Ascending aorta (tissue), 2 donors: ENCODE measurements around the gene ETV1. TPM values are rescaled to one million over a fixed set of nuclear protein-coding genes. Genes with fewer than 3 reads are reported as not detected.

ENCODE experiments used
- DNase-seq, 2 donors: peaks; one replicate each; pipeline ENCODE4 v3.0.0-alpha.2; 2019; ENCODE audit warnings: low spot score in 2 of 2
- H3K27ac ChIP-seq, 2 donors: fragments of 200-600 bp; sonication (generic); one replicate each; pipeline ENCODE4 v1.5.1; 2016 to 2017; ENCODE audit warnings: mild to moderate bottlenecking in 1 of 2
- H3K27me3 ChIP-seq: fragments of 200-600 bp; sonication (generic); one replicate; pipeline ENCODE4 v1.5.1; 2017
- H3K36me3 ChIP-seq, 2 donors: fragments of 200-600 bp; sonication (generic); one replicate each; pipeline ENCODE4 v1.5.1; 2016
- H3K4me1 ChIP-seq, 2 donors: fragments of 200-600 bp; sonication (generic); one replicate each; pipeline ENCODE4 v1.5.1; 2016 to 2017; ENCODE audit warnings: mild to moderate bottlenecking in 1 of 2
- H3K4me3 ChIP-seq, 2 donors: fragments of 200-600 bp; sonication (generic); one replicate each; pipeline ENCODE4 v1.5.1; 2016 to 2017; ENCODE audit warnings: mild to moderate bottlenecking in 1 of 2
- H3K9me3 ChIP-seq, 2 donors: fragments of 200-600 bp; sonication (generic); one replicate each; pipeline ENCODE4 v1.5.1; 2016
- CTCF ChIP-seq, 3 experiments: fragments of 200-600 bp in 2 of 3; fragments of 450-650 bp in 1 of 3; sonication (generic) in 2 of 3; IDR thresholded peaks; one replicate each; pipeline ENCODE4 v1.5.1; 2016 to 2019; ENCODE audit warnings: antibody characterized with exemption in 3 of 3, mild to moderate bottlenecking in 1 of 3, moderate library complexity in 1 of 3
- intact Hi-C: fragments of 100-400 bp; cut with DNase I; formaldehyde crosslinking; loops from one replicate; pipeline ENCODE4 v1.15.1; 2023
- total RNA-seq: library from RNA; depleted of rRNA; stranded (reverse); fragments of >200 nt; gene quantifications from one replicate; pipeline ENCODE4 v1.1.0, GENCODE V29; 2016

ETV1 gene
- total RNA-seq, 1 donor from 2014 or later, result 5.3 TPM

GRCh38 chr7:13904689-13905088, 84.8 kb downstream of the ETV1 start:
- H3K27ac ChIP-seq, result no peak overlapping the region
- intact Hi-C loops, result no loop called here
- DNase-seq, result no peak
- no peaks in the 10 kb centered on the region for H3K27me3 ChIP-seq
- no peaks in the 10 kb centered on the region for H3K9me3 ChIP-seq
- H3K4me1 ChIP-seq, result no peaks in the 10 kb centered on the region
- no peak overlapping the region for H3K4me3 ChIP-seq
- TF ChIP-seq CTCF (IDR thresholded peaks at IDR 0.05), result no peak
- H3K36me3 ChIP-seq, result no peaks in the 10 kb centered on the region

- no peaks in the 10 kb centered on the region for H3K36me3 ChIP-seq
- no peak for TF ChIP-seq CTCF (IDR thresholded peaks at IDR 0.05)
- H3K4me3 ChIP-seq, result no peak overlapping the region
- intact Hi-C loops, result no loop called here
- H3K27ac ChIP-seq, result no peak overlapping the region
- no peaks in the 10 kb centered on the region for H3K27me3 ChIP-seq
- no peak for DNase-seq
- H3K9me3 ChIP-seq, result no peaks in the 10 kb centered on the region
- no peaks in the 10 kb centered on the region for H3K4me1 ChIP-seq
Observed at GRCh38 chr7:13904007-13904406, 85.5 kb downstream of the ETV1 start.

- DNase-seq, result no peak
- Histone ChIP-seq H3K27ac (no peak overlapping the region), H3K27me3 (no peaks in the 10 kb centered on the region), H3K4me3 (no peak overlapping the region), H3K9me3 (no peaks in the 10 kb centered on the region), H3K36me3 (no peaks in the 10 kb centered on the region), H3K4me1 (no peaks in the 10 kb centered on the region)
- TF ChIP-seq CTCF (IDR thresholded peaks at IDR 0.05), result no peak
- intact Hi-C loops, result no loop called here
Observed at GRCh38 chr7:13901577-13901976, 87.9 kb downstream of the ETV1 start.

GRCh38 chr7:13898957-13899670, 90.4 kb downstream of the ETV1 start:
- intact Hi-C loops, result no loop called here
- Histone ChIP-seq H3K36me3 (no peaks in the 10 kb centered on the region), H3K27ac (no peak overlapping the region), H3K27me3 (no peaks in the 10 kb centered on the region), H3K4me1 (no peaks in the 10 kb centered on the region), H3K4me3 (no peak overlapping the region), H3K9me3 (no peaks in the 10 kb centered on the region)
- DNase-seq, result no peak
- no peak for TF ChIP-seq CTCF (IDR thresholded peaks at IDR 0.05)

- no peaks in the 10 kb centered on the region for H3K36me3 ChIP-seq
- intact Hi-C loops, result no loop called here
- no peak for DNase-seq
- H3K4me1 ChIP-seq, result no peaks in the 10 kb centered on the region
- no peaks in the 10 kb centered on the region for H3K27me3 ChIP-seq
- H3K27ac ChIP-seq, result no peak overlapping the region
- H3K4me3 ChIP-seq, result no peak overlapping the region
- TF ChIP-seq CTCF (IDR thresholded peaks at IDR 0.05), result no peak
- H3K9me3 ChIP-seq, result no peaks in the 10 kb centered on the region
Observed at GRCh38 chr7:13897819-13898218, 91.6 kb downstream of the ETV1 start.

GRCh38 chr7:13894954-13895353, 94.5 kb downstream of the ETV1 start:
- Histone ChIP-seq H3K27ac (no peak overlapping the region), H3K36me3 (no peaks in the 10 kb centered on the region), H3K4me3 (no peak overlapping the region), H3K4me1 (no peaks in the 10 kb centered on the region), H3K9me3 (no peaks in the 10 kb centered on the region), H3K27me3 (no peaks in the 10 kb centered on the region)
- intact Hi-C loops, result no loop called here
- no peak for TF ChIP-seq CTCF (IDR thresholded peaks at IDR 0.05)
- no peak for DNase-seq
